ENCODE results near the gene SORCS2. TPM values are rescaled to one million over a fixed set of nuclear protein-coding genes. Genes with fewer than 3 reads are reported as not detected.

Gene SORCS2
- total and polyA plus RNA-seq, 2 of the 8 experiments (the other 6 are each of a cell fraction or from before 2014, with no cell fraction given): 0.36 to 1.8 TPM

DNA sequence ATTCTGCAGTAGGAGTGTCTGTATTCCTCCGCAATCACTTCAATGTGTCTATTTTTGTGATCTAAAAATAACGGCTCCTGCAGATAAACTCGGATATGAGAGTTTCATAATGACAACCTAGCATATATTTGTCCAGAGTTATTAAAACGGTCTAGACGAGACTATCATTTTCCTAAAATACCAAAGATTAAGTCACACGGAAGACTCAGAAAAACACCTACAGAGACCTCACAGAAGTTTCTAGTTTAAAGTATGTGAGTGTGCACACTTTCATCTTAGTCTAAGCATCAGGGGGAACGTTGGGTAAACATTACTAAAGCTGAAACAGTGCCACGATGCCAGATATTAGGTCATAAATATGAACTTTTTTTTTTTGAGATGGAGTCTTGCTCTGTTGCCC lies 590.4 kb downstream of the SORCS2 start (continued):
- TF ChIP-seq TEAD4 (IDR thresholded peaks at IDR 0.05; ENCODE audit: low read depth, low read length): no peak
